ENCODE measurements around the gene TMPRSS6.

DNA sequence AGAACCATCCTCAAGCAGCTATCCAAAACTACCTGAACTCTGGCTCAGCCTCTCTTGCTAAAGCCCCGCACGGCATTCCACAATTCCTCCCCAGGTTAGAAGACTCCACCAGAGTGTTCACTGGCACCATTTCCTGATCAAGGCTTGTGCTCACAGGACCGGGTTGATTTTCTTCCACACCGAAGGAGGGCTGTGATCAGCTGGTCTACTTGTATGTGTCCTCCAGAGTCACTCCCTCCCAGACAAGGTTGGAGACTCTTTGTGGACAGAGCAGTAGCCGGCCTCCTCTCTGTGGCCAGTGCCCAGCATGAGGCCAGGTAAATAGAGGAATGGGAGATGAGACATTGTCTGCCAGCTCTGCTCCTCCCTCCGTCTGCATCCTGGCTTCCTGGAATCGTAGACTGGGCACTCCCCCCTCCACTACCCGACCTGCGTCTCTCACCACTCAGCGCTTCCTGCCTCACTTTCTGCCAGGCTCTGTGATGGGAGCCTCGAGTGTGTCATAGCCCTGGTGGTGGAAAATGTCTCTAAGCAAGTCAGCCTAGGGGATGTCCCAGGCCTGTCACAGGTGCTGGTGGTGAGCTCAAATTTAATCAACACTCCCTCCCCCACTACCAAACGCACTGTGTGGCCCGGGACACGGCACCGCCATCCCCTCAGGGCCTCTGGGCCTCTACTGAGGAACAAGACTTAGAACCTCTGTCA lies 12.5 kb upstream of the TMPRSS6 start:
- TF ChIP-seq, protein P1, sequence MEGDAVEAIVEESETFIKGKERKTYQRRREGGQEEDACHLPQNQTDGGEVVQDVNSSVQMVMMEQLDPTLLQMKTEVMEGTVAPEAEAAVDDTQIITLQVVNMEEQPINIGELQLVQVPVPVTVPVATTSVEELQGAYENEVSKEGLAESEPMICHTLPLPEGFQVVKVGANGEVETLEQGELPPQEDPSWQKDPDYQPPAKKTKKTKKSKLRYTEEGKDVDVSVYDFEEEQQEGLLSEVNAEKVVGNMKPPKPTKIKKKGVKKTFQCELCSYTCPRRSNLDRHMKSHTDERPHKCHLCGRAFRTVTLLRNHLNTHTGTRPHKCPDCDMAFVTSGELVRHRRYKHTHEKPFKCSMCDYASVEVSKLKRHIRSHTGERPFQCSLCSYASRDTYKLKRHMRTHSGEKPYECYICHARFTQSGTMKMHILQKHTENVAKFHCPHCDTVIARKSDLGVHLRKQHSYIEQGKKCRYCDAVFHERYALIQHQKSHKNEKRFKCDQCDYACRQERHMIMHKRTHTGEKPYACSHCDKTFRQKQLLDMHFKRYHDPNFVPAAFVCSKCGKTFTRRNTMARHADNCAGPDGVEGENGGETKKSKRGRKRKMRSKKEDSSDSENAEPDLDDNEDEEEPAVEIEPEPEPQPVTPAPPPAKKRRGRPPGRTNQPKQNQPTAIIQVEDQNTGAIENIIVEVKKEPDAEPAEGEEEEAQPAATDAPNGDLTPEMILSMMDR (conservative IDR thresholded peaks at IDR 0.05 in 1 of 2, IDR thresholded peaks at IDR 0.05 in 1 of 2; ENCODE audit: extremely low read depth in 1 of 2, insufficient read depth in 1 of 2, low read depth in 1 of 2, low read length in 2 of 2), result peak in 1 of 2 donors; percentile 37
- no peak for TF ChIP-seq EZH2 (IDR thresholded peaks at IDR 0.05; ENCODE audit: borderline replicate concordance, low read length)

Data from mammary epithelial cell (primary cell).